Endodermal cell (in vitro differentiated cells): ENCODE results near the gene KRTAP5-6. TPM values are rescaled to one million over a fixed set of nuclear protein-coding genes. Genes with fewer than 3 reads are reported as not detected.

ENCODE experiments used
- DNase-seq: peaks from one replicate; pipeline ENCODE4 v3.0.0-alpha.2; 2017
- H3K27ac ChIP-seq: 2 replicates; pipeline ENCODE4 v1.5.1; 2013; ENCODE audit warnings: mild to moderate bottlenecking, low read depth, low read length, moderate library complexity
- H3K27me3 ChIP-seq: 2 replicates; pipeline ENCODE4 v1.6.1; 2013; ENCODE audit warnings: mild to moderate bottlenecking, low read length, moderate library complexity; ENCODE audit not compliant: insufficient read depth, control insufficient read depth, poor library complexity, severe bottlenecking
- H3K36me3 ChIP-seq: 2 replicates; pipeline ENCODE4 v1.7.0; 2013; ENCODE audit warnings: mild to moderate bottlenecking, low read length, moderate library complexity; ENCODE audit not compliant: control insufficient read depth, insufficient read depth
- H3K4me1 ChIP-seq: one replicate; pipeline ENCODE4 v1.7.0; 2013; ENCODE audit warnings: low read length; ENCODE audit not compliant: control insufficient read depth, insufficient read depth
- H3K4me3 ChIP-seq: 2 replicates; pipeline ENCODE4 v1.5.1; 2013; ENCODE audit warnings: mild to moderate bottlenecking, low read length, moderate library complexity
- H3K9ac ChIP-seq: 2 replicates; pipeline ENCODE4 v1.6.1; 2013; ENCODE audit warnings: mild to moderate bottlenecking, low read length, moderate library complexity; ENCODE audit not compliant: poor library complexity, severe bottlenecking; ENCODE audit errors: extremely low read depth
- H3K9me3 ChIP-seq: 2 replicates; pipeline ENCODE4 v1.6.1; 2013; ENCODE audit warnings: mild to moderate bottlenecking, low read length, moderate library complexity; ENCODE audit not compliant: control insufficient read depth
- H3K27ac Mint-ChIP-seq: 2 replicates; pipeline ENCODE4 v1.8.0; 2020; ENCODE audit warnings: mixed read lengths
- H3K27me3 Mint-ChIP-seq: 2 replicates; pipeline ENCODE4 v1.8.0; 2021; ENCODE audit warnings: mild to moderate bottlenecking, mixed read lengths; ENCODE audit not compliant: insufficient read depth
- H3K36me3 Mint-ChIP-seq: 2 replicates; pipeline ENCODE4 v1.8.0; 2020; ENCODE audit warnings: low read depth, mixed read lengths
- H3K4me1 Mint-ChIP-seq: 2 replicates; pipeline ENCODE4 v1.8.0; 2020; ENCODE audit warnings: mixed read lengths
- H3K4me3 Mint-ChIP-seq: 2 replicates; pipeline ENCODE4 v1.8.0; 2020; ENCODE audit warnings: mild to moderate bottlenecking, moderate library complexity, mixed read lengths
- H3K9me3 Mint-ChIP-seq: 2 replicates; pipeline ENCODE4 v1.8.0; 2020; ENCODE audit warnings: mild to moderate bottlenecking, mixed read lengths
- WGBS, 2 experiments: methylation state at CpG; one replicate each; pipeline versions ENCODE4 v1.1.5 to v1.1.7; 2013; ENCODE audit warnings: missing lambda C conversion rate in 2 of 2, mixed read lengths in 1 of 2; ENCODE audit not compliant: insufficient coverage in 1 of 2, insufficient read length in 1 of 2; 5-methylcytosine and 5-hydroxymethylcytosine counted together
- long read RNA-seq, 4 experiments: library from polyadenylated mRNA in 2 of 4; library from RNA in 1 of 4; library from capped mRNA in 1 of 4; stranded (forward) in 3 of 4; unstranded in 1 of 4; transcript quantifications; one replicate each; pipeline ENCODE4 v2.0.0, GENCODE V29; 2020 to 2021; ENCODE audit warnings: inconsistent platforms in 1 of 4
- polyA plus RNA-seq, 2 experiments: library from polyadenylated mRNA; stranded (reverse); fragments of 50-300 nt; gene quantifications; one replicate each; pipeline ENCODE4 v1.2.3, GENCODE V29; 2013
- total RNA-seq, 2 donors: library from RNA; stranded (reverse); fragmentation: NEBNext Ultra II Directional in 1 of 2; extraction: Animal tissue kit (Norgen Biotek cat#: 25700) in 1 of 2; gene quantifications; 2 replicates in 1 of 2; 3 replicates in 1 of 2; pipeline ENCODE4 v1.2.1, GENCODE V29; 2021
- TF ChIP-seq, protein P1 (sequence below): fragments of 200-600 bp; sonication (generic); conservative IDR thresholded peaks from 2 replicates; pipeline ENCODE4 v1.5.0; 2021; ENCODE audit warnings: antibody characterized with exemption, mild to moderate bottlenecking

Gene KRTAP5-6, protein sequence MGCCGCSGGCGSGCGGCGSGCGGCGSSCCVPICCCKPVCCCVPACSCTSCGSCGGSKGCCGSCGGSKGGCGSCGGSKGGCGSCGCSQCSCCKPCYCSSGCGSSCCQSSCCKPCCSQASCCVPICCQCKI
- not detected for total RNA-seq
- polyA plus RNA-seq (2013, experiment 1 of 2), result not detected
- polyA plus RNA-seq (2013, experiment 2 of 2), result not detected
- long read RNA-seq, experiment 1, result 0 reads
- long read RNA-seq, experiment 2, result 0 reads
- long read RNA-seq, experiment 3, result 0 reads
- long read RNA-seq, experiment 4, result 0 reads

DNA sequence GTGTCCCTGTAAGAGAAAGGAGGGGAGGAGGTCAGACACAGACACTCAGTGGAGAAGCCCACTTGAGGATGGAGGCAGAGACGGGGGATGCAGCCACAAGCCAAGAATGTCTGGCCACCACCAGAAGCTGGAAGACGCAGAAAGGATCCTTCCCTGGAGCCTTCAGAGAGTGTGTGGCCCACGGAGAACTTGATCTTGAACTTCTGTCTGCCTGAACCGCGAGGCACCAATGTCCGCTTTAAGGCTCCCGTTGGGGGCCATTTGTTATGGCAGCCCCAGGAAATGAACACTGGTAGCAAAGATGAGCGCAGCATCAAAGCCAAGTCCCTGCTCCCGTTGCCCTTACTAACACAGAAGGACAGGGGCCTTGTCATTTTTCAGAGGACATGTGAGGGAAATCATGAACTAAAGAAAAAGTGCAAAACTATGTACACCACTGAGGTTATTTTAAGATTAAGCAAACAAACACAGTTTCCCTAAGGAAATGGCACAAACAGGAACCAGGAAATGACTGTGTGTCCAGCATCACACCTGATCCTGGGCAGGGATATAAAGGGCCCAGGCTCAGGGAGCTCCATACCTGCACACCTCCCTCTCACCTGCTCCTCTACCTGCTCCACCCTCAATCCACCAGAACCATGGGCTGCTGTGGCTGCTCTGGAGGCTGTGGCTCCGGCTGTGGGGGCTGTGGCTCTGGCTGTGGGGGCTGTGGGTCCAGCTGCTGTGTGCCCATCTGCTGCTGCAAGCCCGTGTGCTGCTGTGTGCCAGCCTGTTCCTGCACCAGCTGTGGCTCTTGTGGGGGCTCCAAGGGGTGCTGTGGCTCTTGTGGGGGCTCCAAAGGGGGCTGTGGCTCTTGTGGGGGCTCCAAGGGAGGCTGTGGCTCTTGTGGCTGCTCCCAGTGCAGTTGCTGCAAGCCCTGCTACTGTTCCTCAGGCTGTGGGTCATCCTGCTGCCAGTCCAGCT lies at the start of gene KRTAP5-6:
TSS of gene KRTAP5-6 (plus strand) at position 588 of the 963 bp plus-strand sequence. CDS start at position 639, 51 bp downstream.
- Mint-ChIP-seq H3K36me3 (no peaks in the 10 kb centered on the region), H3K27me3 (peaks cover 82% of the 10 kb centered on the region), H3K4me1 (peaks cover 6% of the 10 kb centered on the region), H3K4me3 (no peak within 1 kb of the TSS), H3K27ac (no peak within 1 kb of the TSS), H3K9me3 (no peaks in the 10 kb centered on the region)
- Histone ChIP-seq H3K27me3 (peaks cover 59% of the 10 kb centered on the region), H3K9ac (no peak within 1 kb of the TSS), H3K27ac (no peak within 1 kb of the TSS), H3K36me3 (no peaks in the 10 kb centered on the region), H3K4me1 (no peaks in the 10 kb centered on the region), H3K9me3 (no peaks in the 10 kb centered on the region), H3K4me3 (no peak within 1 kb of the TSS)
- 91 to 96% methylated on average over 7 to 11 of the region's 11 CpGs for WGBS, 2 experiments
- DNase-seq, result no peak
- TF ChIP-seq, protein P1, sequence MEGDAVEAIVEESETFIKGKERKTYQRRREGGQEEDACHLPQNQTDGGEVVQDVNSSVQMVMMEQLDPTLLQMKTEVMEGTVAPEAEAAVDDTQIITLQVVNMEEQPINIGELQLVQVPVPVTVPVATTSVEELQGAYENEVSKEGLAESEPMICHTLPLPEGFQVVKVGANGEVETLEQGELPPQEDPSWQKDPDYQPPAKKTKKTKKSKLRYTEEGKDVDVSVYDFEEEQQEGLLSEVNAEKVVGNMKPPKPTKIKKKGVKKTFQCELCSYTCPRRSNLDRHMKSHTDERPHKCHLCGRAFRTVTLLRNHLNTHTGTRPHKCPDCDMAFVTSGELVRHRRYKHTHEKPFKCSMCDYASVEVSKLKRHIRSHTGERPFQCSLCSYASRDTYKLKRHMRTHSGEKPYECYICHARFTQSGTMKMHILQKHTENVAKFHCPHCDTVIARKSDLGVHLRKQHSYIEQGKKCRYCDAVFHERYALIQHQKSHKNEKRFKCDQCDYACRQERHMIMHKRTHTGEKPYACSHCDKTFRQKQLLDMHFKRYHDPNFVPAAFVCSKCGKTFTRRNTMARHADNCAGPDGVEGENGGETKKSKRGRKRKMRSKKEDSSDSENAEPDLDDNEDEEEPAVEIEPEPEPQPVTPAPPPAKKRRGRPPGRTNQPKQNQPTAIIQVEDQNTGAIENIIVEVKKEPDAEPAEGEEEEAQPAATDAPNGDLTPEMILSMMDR, result no peak

DNA sequence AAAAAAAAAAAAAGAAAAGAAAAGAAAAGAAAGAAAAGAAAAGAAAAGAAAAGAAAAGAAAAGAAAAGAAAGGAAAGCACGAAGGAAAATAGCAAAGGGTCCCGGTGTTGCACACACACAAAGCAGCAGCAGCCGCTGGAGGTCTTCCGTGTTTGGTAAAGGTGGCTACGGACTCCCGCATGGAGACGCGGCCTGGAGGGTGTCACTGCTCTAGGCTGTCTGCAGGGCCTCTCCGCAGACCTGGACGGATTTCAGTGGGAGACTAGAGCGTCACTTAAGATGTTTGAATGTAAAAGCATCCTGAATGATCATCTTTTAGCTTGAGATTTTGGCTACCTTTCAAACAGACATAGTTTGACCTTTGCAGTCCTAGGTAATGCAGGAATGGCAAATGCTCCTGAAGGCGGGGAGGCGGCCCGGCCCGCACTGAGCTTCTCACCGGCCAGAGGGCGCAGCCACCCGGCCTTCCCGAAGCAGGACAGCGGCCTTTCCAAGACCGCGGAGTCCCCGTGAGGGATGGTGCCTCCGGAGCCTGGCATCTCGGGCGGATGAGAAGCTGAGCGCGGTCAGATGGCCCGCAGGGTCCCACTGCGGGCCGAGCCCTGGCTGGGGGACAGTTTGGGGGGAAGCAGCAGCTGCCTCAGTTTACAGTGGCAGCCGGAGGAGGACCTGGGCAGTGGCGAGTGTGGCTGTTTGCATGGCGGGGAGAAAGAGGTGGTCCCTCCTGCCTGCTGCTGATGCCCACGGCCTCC lies 48.9 kb upstream of the KRTAP5-6 start:
- peaks cover 30% of the 10 kb centered on the region for H3K27me3 ChIP-seq
- no peak overlapping the region for H3K9ac ChIP-seq
- H3K36me3 ChIP-seq, result no peaks in the 10 kb centered on the region
- peaks cover 45% of the 10 kb centered on the region for H3K27me3 Mint-ChIP-seq
- H3K27ac Mint-ChIP-seq, result no peak overlapping the region
- no peak overlapping the region for H3K4me3 ChIP-seq
- DNase-seq, result no peak
- TF ChIP-seq, protein P1, result no peak
- H3K9me3 ChIP-seq, result no peaks in the 10 kb centered on the region
- no peaks in the 10 kb centered on the region for H3K36me3 Mint-ChIP-seq
- H3K27ac ChIP-seq, result no peak overlapping the region
- no peaks in the 10 kb centered on the region for H3K4me1 Mint-ChIP-seq
- no peaks in the 10 kb centered on the region for H3K9me3 Mint-ChIP-seq
- 93 to 97% methylated on average over 21 to 35 of the region's 35 CpGs for WGBS, 2 experiments
- no peak overlapping the region for H3K4me3 Mint-ChIP-seq
- no peaks in the 10 kb centered on the region for H3K4me1 ChIP-seq
